Measurements from ENCODE around the gene NANOS2.

- no peak for TF ChIP-seq EZH2 (IDR thresholded peaks at IDR 0.05; ENCODE audit: borderline replicate concordance, low read length)
- TF ChIP-seq, protein P1, sequence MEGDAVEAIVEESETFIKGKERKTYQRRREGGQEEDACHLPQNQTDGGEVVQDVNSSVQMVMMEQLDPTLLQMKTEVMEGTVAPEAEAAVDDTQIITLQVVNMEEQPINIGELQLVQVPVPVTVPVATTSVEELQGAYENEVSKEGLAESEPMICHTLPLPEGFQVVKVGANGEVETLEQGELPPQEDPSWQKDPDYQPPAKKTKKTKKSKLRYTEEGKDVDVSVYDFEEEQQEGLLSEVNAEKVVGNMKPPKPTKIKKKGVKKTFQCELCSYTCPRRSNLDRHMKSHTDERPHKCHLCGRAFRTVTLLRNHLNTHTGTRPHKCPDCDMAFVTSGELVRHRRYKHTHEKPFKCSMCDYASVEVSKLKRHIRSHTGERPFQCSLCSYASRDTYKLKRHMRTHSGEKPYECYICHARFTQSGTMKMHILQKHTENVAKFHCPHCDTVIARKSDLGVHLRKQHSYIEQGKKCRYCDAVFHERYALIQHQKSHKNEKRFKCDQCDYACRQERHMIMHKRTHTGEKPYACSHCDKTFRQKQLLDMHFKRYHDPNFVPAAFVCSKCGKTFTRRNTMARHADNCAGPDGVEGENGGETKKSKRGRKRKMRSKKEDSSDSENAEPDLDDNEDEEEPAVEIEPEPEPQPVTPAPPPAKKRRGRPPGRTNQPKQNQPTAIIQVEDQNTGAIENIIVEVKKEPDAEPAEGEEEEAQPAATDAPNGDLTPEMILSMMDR (IDR thresholded peaks at IDR 0.05; ENCODE audit: low read length) = no peak
Observed at GRCh38 chr19:45934551-45935230, 20.1 kb upstream of the NANOS2 start.

Measured in OCI-LY1 (cell line).